ENCODE measurements around the gene ATP8B1. TPM values are rescaled to one million over a fixed set of nuclear protein-coding genes. Genes with fewer than 3 reads are reported as not detected.

The ATP8B1 gene
- total and polyA plus RNA-seq, 2 of the 4 experiments (the other 2 are of a cell fraction), result 64.3 to 136 TPM

DNA sequence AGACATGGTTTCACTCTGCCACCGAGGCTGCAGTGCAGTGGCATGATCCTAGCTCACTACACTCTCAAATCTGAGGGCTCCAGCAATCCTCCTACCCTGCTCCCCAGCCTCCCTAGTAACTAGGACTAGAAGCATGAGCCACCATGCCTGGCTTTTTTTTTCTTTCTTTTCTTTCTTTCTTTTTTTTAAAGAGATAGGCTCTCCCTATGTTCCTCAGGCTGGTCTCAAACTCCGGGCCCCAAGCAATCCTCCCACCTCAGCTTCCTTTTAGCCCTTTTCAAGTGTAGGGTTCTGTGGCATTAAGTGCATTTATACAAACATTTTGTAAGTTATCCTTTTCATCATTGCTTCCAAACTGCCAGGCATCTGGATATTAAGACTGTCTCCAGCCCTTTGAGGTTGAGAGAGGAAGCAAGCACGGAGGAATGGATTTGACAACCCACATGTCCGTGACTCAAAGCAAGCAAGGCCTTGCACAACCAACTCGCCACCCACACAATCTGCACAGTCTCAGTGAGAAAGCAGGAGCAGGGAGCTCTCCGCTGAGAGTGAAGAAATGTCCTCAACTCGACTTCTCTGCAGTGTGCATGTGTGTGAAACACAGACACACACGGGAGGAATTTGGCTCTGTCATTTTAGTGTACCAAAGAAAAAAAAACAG lies 65.6 kb downstream of the ATP8B1 start:
- Histone ChIP-seq H2BK20ac (ENCODE audit: low read depth, low read length) (no peak overlapping the region), H3K79me1 (ENCODE audit: low read depth in 1 of 2, low read length in 2 of 2) (peaks cover 39 to 69% of the 10 kb centered on the region in 2 experiments), H3K9me3 (ENCODE audit: control insufficient read depth, insufficient read depth, low read length) (peaks cover 3% of the 10 kb centered on the region; the same call in 1 of the 2 replicates), H3K9me1 (ENCODE audit: insufficient read depth, low read length) (peaks cover 14% of the 10 kb centered on the region), H3K9ac (ENCODE audit: low read depth, low read length) (peak overlapping the region; percentile 38), H4K20me1 (ENCODE audit: insufficient read depth, low read length) (peaks cover 35% of the 10 kb centered on the region), H3K56ac (ENCODE audit: extremely low read depth, insufficient read depth, low read length) (peak overlapping the region; percentile 13; the same call in 1 of the 2 replicates), H3K4me3 (ENCODE audit: insufficient read depth, low read depth, low read length) (no peak overlapping the region), H3K4me2 (ENCODE audit: low read depth, low read length) (peak overlapping the region; percentile 48), H3K36me3 (ENCODE audit: control insufficient read depth, insufficient read depth, low read length) (peaks cover 3% of the 10 kb centered on the region; the same call in 1 of the 2 replicates), H4K91ac (ENCODE audit: insufficient read depth, low read depth, low read length) (no peak overlapping the region), H2AK9ac (replicated peaks; ENCODE audit: low read depth, low read length, poor library complexity) (peak overlapping the region; percentile 65), H4K5ac (ENCODE audit: low read depth, low read length) (no peak overlapping the region), H2BK120ac (ENCODE audit: low read depth, low read length) (peak overlapping the region; percentile 56), H3K18ac (ENCODE audit: low read depth, low read length) (no peak overlapping the region), H3K4me1 (ENCODE audit: control insufficient read depth, insufficient read depth, low read length) (peaks cover 7% of the 10 kb centered on the region), H3K4ac (ENCODE audit: low read depth, low read length) (peak overlapping the region; percentile 66), H2AK5ac (ENCODE audit: low read depth, low read length) (peak overlapping the region; percentile 59; the same call in 1 of the 2 replicates), H3K14ac (replicated peaks; ENCODE audit: low read depth, low read length) (peak overlapping the region; percentile 30), H2BK5ac (ENCODE audit: low read depth, low read length, poor library complexity, severe bottlenecking) (peak overlapping the region; percentile 68), H3K23ac (ENCODE audit: low read depth, low read length) (0 out of 2 replicates have a peak overlapping the region, but pooled peaks have one; percentile 14), H3K27ac (ENCODE audit: insufficient read depth, low read length) (peak overlapping the region; percentile 61), H2BK15ac (ENCODE audit: low read depth, low read length) (no peak overlapping the region), H4K8ac (ENCODE audit: low read depth in 2 of 2, low read length in 2 of 2) (peak overlapping the region in 1 of 2 experiments; percentile 26; a peak in 1 of 4 replicates), H2AFZ (replicated peaks; ENCODE audit: low read length, poor library complexity) (peak overlapping the region; percentile 37), H3K27me3 (ENCODE audit: control insufficient read depth, insufficient read depth, low read length) (no peaks in the 10 kb centered on the region)
- CTCF ChIA-PET, result no interaction called here
- DNase-seq (peak; percentile 99), ATAC-seq (ENCODE audit: low read depth) (peak; percentile 96)
- TF ChIP-seq, protein P1, sequence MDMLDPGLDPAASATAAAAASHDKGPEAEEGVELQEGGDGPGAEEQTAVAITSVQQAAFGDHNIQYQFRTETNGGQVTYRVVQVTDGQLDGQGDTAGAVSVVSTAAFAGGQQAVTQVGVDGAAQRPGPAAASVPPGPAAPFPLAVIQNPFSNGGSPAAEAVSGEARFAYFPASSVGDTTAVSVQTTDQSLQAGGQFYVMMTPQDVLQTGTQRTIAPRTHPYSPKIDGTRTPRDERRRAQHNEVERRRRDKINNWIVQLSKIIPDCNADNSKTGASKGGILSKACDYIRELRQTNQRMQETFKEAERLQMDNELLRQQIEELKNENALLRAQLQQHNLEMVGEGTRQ (IDR thresholded peaks at IDR 0.05; ENCODE audit: low read depth, low read length), result peak; percentile 28; the same call in 1 of the 2 replicates
- TF ChIP-seq MXI1 (IDR thresholded peaks at IDR 0.05; ENCODE audit: borderline replicate concordance, low read depth, low read length), result peak; percentile 98
- peak; percentile 81 for TF ChIP-seq FOS (IDR thresholded peaks at IDR 0.05; ENCODE audit: low read depth, low read length)
- peak; percentile 19; the same call in 1 of the 2 replicates for TF ChIP-seq SMC3 (IDR thresholded peaks at IDR 0.05; ENCODE audit: low read depth, low read length)
- TF ChIP-seq BHLHE40 (IDR thresholded peaks at IDR 0.05; ENCODE audit: low read depth, low read length), result no peak; the same call in 1 of the 2 replicates
- TF ChIP-seq MAFK (IDR thresholded peaks at IDR 0.05; ENCODE audit: low read depth, low read length), result no peak
- peak; percentile 41; the same call in 1 of the 2 replicates for TF ChIP-seq RAD21 (IDR thresholded peaks at IDR 0.05; ENCODE audit: low read length)
- TF ChIP-seq, protein P2, sequence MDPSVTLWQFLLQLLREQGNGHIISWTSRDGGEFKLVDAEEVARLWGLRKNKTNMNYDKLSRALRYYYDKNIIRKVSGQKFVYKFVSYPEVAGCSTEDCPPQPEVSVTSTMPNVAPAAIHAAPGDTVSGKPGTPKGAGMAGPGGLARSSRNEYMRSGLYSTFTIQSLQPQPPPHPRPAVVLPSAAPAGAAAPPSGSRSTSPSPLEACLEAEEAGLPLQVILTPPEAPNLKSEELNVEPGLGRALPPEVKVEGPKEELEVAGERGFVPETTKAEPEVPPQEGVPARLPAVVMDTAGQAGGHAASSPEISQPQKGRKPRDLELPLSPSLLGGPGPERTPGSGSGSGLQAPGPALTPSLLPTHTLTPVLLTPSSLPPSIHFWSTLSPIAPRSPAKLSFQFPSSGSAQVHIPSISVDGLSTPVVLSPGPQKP (IDR thresholded peaks at IDR 0.05; ENCODE audit: borderline replicate concordance, low read depth, low read length), result no peak
- peak; percentile 100 for TF ChIP-seq CEBPB (IDR thresholded peaks at IDR 0.05; ENCODE audit: low read depth, low read length)
- peak; percentile 44; the same call in 1 of the 2 replicates for TF ChIP-seq MAZ (IDR thresholded peaks at IDR 0.05; ENCODE audit: borderline replicate concordance, low read depth, low read length)
- POLR2A ChIA-PET (ENCODE audit: unreplicated experiment), result interaction anchor here (0.5 kb wide), 1 partner anchor 9 kb away, joined by 7 read pairs; no protein-coding TSS in a partner anchor
- intact Hi-C loops (cut with micrococcal nuclease) (loop anchor here (2.0 kb wide), 1 partner anchor 63 kb away; no protein-coding TSS in a partner anchor), dilution Hi-C loops (cut with HindIII; ENCODE audit: low sequenced_read_pairs, unreplicated experiment) (no loop called here), in situ Hi-C loops (cut with MboI; ENCODE audit: low sequenced_read_pairs) (no loop called here)
- no TSS peak for BruUV-seq (replicated peaks)
- WGBS, 2 experiments (ENCODE audit: extremely low coverage in 2 of 2, insufficient read length in 1 of 2), result 100% methylated on average over 1 of the region's 8 CpGs; no CpG with 5 or more reads in 1 of the 2 experiments
